GM23248 (cell line): ENCODE measurements around the gene COQ7. TPM values are rescaled to one million over a fixed set of nuclear protein-coding genes. Genes with fewer than 3 reads are reported as not detected.

ENCODE experiments used
- DNase-seq: peaks from one replicate; pipeline ENCODE4 v3.0.0-alpha.2; 2015
- H2AFZ ChIP-seq: fragments of 200-600 bp; sonication (generic); 2 replicates; pipeline ENCODE4 v1.6.1; 2016; ENCODE audit warnings: antibody characterized with exemption
- H3F3A ChIP-seq: fragments of 200-600 bp; sonication (generic); 2 replicates; pipeline ENCODE4 v1.6.1; 2016; ENCODE audit warnings: mild to moderate bottlenecking, antibody characterized with exemption, mixed run types; ENCODE audit not compliant: insufficient read depth
- H3K27ac ChIP-seq: fragments of 200-600 bp; sonication (generic); 2 replicates; pipeline ENCODE4 v1.5.1; 2016; ENCODE audit warnings: mild to moderate bottlenecking
- H3K27me3 ChIP-seq: fragments of 200-600 bp; sonication (generic); replicated peaks from 2 replicates; pipeline ENCODE4 v1.6.1; 2016; ENCODE audit warnings: mild to moderate bottlenecking; ENCODE audit not compliant: insufficient read depth
- H3K36me3 ChIP-seq: fragments of 200-600 bp; sonication (generic); 2 replicates; pipeline ENCODE4 v1.6.1; 2016; ENCODE audit warnings: low read depth, mild to moderate bottlenecking
- H3K4me1 ChIP-seq: fragments of 200-600 bp; sonication (generic); 2 replicates; pipeline ENCODE4 v1.6.1; 2016; ENCODE audit warnings: mild to moderate bottlenecking; ENCODE audit not compliant: insufficient read depth
- H3K4me2 ChIP-seq: fragments of 200-600 bp; sonication (generic); one replicate; pipeline ENCODE4 v1.6.1; 2016; ENCODE audit warnings: mild to moderate bottlenecking; ENCODE audit not compliant: unreplicated experiment
- H3K4me3 ChIP-seq: fragments of 200-600 bp; sonication (generic); 2 replicates; pipeline ENCODE4 v1.5.1; 2016; ENCODE audit warnings: mild to moderate bottlenecking
- H3K79me2 ChIP-seq: fragments of 200-600 bp; sonication (generic); 2 replicates; pipeline ENCODE4 v1.6.1; 2016; ENCODE audit warnings: mild to moderate bottlenecking; ENCODE audit not compliant: insufficient read depth
- H3K9ac ChIP-seq: fragments of 200-600 bp; sonication (generic); 2 replicates; pipeline ENCODE4 v1.6.1; 2016; ENCODE audit warnings: mild to moderate bottlenecking
- H3K9me2 ChIP-seq: fragments of 200-600 bp; sonication (generic); 2 replicates; pipeline ENCODE4 v1.6.1; 2016; ENCODE audit warnings: mixed run types, mild to moderate bottlenecking, moderate library complexity; ENCODE audit not compliant: insufficient read depth
- H3K9me3 ChIP-seq: fragments of 200-600 bp; sonication (generic); one replicate; pipeline ENCODE4 v1.6.1; 2017; ENCODE audit warnings: low read depth
- H4K20me1 ChIP-seq: fragments of 200-600 bp; sonication (generic); 2 replicates; pipeline ENCODE4 v1.6.0; 2016; ENCODE audit not compliant: insufficient read depth
- EZH2 ChIP-seq: fragments of 200-600 bp; sonication (generic); IDR thresholded peaks from 2 replicates; pipeline ENCODE4 v1.6.1; 2018; ENCODE audit warnings: antibody characterized with exemption, mild to moderate bottlenecking; ENCODE audit not compliant: insufficient read depth, poor library complexity, severe bottlenecking
- EZH2phosphoT487 ChIP-seq: fragments of 200-600 bp; sonication (generic); IDR thresholded peaks from 2 replicates; pipeline ENCODE4 v1.6.1; 2018; ENCODE audit warnings: antibody characterized with exemption, moderate library complexity, mild to moderate bottlenecking, low read depth; ENCODE audit not compliant: insufficient read depth
- WGBS, 2 experiments: methylation state at CpG; one replicate each; pipeline ENCODE4 v1.1.6; 2015 to 2017; ENCODE audit warnings: low lambda C conversion rate in 2 of 2, low coverage in 1 of 2; ENCODE audit errors: missing lambda C conversion rate in 2 of 2; 5-methylcytosine and 5-hydroxymethylcytosine counted together
- in situ Hi-C: fragments of 300-500 bp; cut with MboI; formaldehyde crosslinking; loops from 2 replicates; pipeline ENCODE4 v1.15.0; 2020
- polyA plus RNA-seq: library from polyadenylated mRNA; unstranded; fragments of >200 nt; fragmentation: Nextera tagmentation; extraction: Ambion mirVana; gene quantifications from 2 replicates; pipeline ENCODE4 v1.2.1, GENCODE V29; 2016
- total RNA-seq: library from RNA; depleted of rRNA; stranded (reverse); fragments of >200 nt; shearing (Covaris generic); gene quantifications from 2 replicates; pipeline ENCODE4 v1.2.3, GENCODE V29; 2014

The COQ7 gene
- total and polyA plus RNA-seq, 2 experiments from 2014 or later = 9.6 to 9.9 TPM

DNA sequence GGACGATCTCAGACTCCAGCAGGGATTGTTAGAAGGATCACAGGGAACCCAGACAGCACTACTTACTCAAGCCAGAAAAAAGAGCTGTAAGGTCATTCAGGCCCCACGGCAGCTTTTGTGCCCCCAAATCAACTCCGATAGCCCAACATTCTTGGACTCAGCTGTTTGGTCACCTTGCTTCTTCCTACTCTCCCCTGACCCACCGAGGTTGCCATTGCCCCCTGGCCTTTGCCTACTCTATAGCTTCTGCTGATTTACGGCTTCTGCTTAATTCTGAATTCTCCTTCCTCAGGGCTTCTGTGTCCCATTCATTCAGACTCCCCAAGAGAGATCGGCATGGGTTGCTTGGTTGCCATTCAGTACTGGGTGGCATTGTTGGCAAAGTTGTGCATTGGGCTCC, 37.7 kb downstream of the COQ7 start:
- Histone ChIP-seq H3K4me1 (peaks cover 7% of the 10 kb centered on the region; the same call in 1 of the 2 replicates), H3K4me2 (no peak overlapping the region), H2AFZ (no peak overlapping the region), H3K27me3 (no peaks in the 10 kb centered on the region), H3K79me2 (no peaks in the 10 kb centered on the region), H3K9me2 (no peaks in the 10 kb centered on the region), H3K9me3 (no peaks in the 10 kb centered on the region), H3F3A (peaks cover 9% of the 10 kb centered on the region; the same call in 1 of the 2 replicates), H3K27ac (no peak overlapping the region), H4K20me1 (no peaks in the 10 kb centered on the region), H3K9ac (no peak overlapping the region), H3K4me3 (no peak overlapping the region), H3K36me3 (no peaks in the 10 kb centered on the region)
- TF ChIP-seq EZH2 (no peak), EZH2phosphoT487 (no peak)
- WGBS, 2 experiments = 78 to 81% methylated on average over 6 of the region's 6 CpGs
- no peak for DNase-seq
- in situ Hi-C loops = no loop called here

DNA sequence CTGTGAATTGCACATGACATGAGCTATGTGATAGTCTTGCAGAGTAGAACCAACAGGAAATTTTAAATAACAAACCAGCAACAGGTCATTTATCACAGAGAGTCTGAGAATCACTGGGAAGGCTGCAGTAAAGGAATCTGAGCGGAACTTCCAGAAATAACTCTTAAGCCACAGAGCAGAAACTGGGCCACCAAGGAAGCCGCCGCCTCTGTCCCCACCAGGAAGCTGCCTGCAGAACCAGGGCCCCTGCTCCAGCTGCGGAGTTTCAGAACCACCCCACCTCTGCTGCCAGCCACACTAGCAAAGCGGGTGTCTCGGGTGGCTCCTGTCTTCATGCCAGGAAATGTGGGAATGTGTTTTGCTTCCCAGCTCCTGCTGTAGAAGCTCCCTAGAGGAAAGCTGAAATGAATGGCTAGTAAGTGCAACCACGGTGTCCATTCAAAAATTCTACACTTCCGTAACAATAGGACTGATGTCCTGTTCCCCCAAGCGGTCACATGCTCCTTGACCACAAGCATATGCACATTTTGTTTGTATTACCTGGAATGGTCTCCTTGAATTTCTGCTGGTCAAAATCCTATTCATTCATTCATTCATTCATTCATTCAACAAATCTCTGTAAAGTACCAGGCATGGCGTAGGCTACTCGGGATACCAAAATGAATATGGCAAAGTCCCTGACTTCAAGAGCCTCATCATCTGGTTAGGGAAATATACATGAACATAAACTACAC, 38.6 kb downstream of the COQ7 start:
- 76 to 78% methylated on average over 11 of the region's 11 CpGs for WGBS, 2 experiments
- no peak for DNase-seq

GRCh38 chr16:19106625-19107020, 39.2 kb downstream of the COQ7 start:
- in situ Hi-C loops = no loop called here
- H3K27me3 ChIP-seq = no peaks in the 10 kb centered on the region
- TF ChIP-seq EZH2phosphoT487 (no peak), EZH2 (no peak)
- H3K4me2 ChIP-seq = no peak overlapping the region
- no peak overlapping the region for H3K27ac ChIP-seq
- no peaks in the 10 kb centered on the region for H3K9me2 ChIP-seq
- 88 to 94% methylated on average over 2 of the region's 2 CpGs for WGBS, 2 experiments
- H4K20me1 ChIP-seq = no peaks in the 10 kb centered on the region
- H3F3A ChIP-seq = peaks cover 9% of the 10 kb centered on the region; the same call in 1 of the 2 replicates
- peaks cover 7% of the 10 kb centered on the region; the same call in 1 of the 2 replicates for H3K4me1 ChIP-seq
- H3K4me3 ChIP-seq = no peak overlapping the region
- H3K36me3 ChIP-seq = no peaks in the 10 kb centered on the region
- no peak overlapping the region for H3K9ac ChIP-seq
- H3K79me2 ChIP-seq = no peaks in the 10 kb centered on the region
- no peaks in the 10 kb centered on the region for H3K9me3 ChIP-seq
- DNase-seq = no peak
- H2AFZ ChIP-seq = no peak overlapping the region

More for the DNA sequence above, 38.6 kb downstream of the COQ7 start:
- H3K9me2 ChIP-seq = no peaks in the 10 kb centered on the region
- no peak overlapping the region for H3K9ac ChIP-seq
- no peaks in the 10 kb centered on the region for H3K36me3 ChIP-seq
- peaks cover 7% of the 10 kb centered on the region; the same call in 1 of the 2 replicates for H3K4me1 ChIP-seq
- no peak overlapping the region for H2AFZ ChIP-seq
- no peak overlapping the region for H3K27ac ChIP-seq
- no peaks in the 10 kb centered on the region for H3K79me2 ChIP-seq
- H3K9me3 ChIP-seq = no peaks in the 10 kb centered on the region
- in situ Hi-C loops = no loop called here
- H3K4me3 ChIP-seq = no peak overlapping the region
- no peaks in the 10 kb centered on the region for H3K27me3 ChIP-seq
- no peak overlapping the region for H3K4me2 ChIP-seq
- no peak for TF ChIP-seq EZH2
- no peak for TF ChIP-seq EZH2phosphoT487
- peaks cover 9% of the 10 kb centered on the region; the same call in 1 of the 2 replicates for H3F3A ChIP-seq
- H4K20me1 ChIP-seq = no peaks in the 10 kb centered on the region

GRCh38 chr16:19108409-19109287, 41.2 kb downstream of the COQ7 start:
- in situ Hi-C loops = no loop called here
- no peaks in the 10 kb centered on the region for H3K27me3 ChIP-seq
- TF ChIP-seq EZH2 (no peak), EZH2phosphoT487 (no peak)
- no peaks in the 10 kb centered on the region for H3K9me2 ChIP-seq
- no peak overlapping the region for H3K4me2 ChIP-seq
- H2AFZ ChIP-seq = no peak overlapping the region
- H3K36me3 ChIP-seq = no peaks in the 10 kb centered on the region
- peaks cover 9% of the 10 kb centered on the region; the same call in 1 of the 2 replicates for H3F3A ChIP-seq
- no peaks in the 10 kb centered on the region for H3K9me3 ChIP-seq
- H3K4me3 ChIP-seq = no peak overlapping the region
- no peak for DNase-seq
- no peak overlapping the region for H3K27ac ChIP-seq
- H3K4me1 ChIP-seq = peaks cover 7% of the 10 kb centered on the region; the same call in 1 of the 2 replicates
- H3K79me2 ChIP-seq = no peaks in the 10 kb centered on the region
- H4K20me1 ChIP-seq = no peaks in the 10 kb centered on the region
- H3K9ac ChIP-seq = no peak overlapping the region
- WGBS, 2 experiments = 90 to 91% methylated on average over 9 of the region's 9 CpGs
